C4-2B (cell line): ENCODE results near the gene DYRK1A.

Source experiments
- H3K27ac ChIP-seq: fragments of 450-650 bp; 2 replicates; pipeline ENCODE4 v1.5.1; 2017
- CTCF ChIP-seq: fragments of 450-650 bp; conservative IDR thresholded peaks from 2 replicates; pipeline ENCODE4 v1.5.1; 2017; ENCODE audit warnings: mild to moderate bottlenecking
- ZFX ChIP-seq: fragments of 450-650 bp; IDR thresholded peaks from 2 replicates; pipeline ENCODE4 v1.6.1; 2017

DYRK1A gene

DNA sequence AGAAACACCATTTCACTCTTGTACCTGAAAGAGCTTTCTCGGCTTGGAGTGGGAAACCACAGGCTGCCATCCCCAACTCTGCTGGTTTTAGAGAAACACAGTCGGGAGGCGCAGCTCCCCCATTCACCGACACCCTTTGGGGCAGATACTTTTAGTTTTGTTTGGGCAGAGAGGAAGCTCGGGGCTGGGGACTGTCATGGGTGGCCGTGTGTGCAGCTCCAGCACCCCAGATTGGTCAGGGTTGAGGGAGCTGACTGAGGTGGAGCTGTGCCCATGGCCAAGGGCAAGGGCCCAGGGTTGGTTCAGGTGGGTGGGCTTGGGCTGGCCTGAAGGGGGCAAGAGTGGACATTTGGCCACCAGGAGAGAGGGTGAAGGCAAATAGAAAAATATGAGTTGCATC lies 163.1 kb downstream of the DYRK1A start:
- no peak overlapping the region for H3K27ac ChIP-seq
- no peak for TF ChIP-seq ZFX
- no peak for TF ChIP-seq CTCF

DNA sequence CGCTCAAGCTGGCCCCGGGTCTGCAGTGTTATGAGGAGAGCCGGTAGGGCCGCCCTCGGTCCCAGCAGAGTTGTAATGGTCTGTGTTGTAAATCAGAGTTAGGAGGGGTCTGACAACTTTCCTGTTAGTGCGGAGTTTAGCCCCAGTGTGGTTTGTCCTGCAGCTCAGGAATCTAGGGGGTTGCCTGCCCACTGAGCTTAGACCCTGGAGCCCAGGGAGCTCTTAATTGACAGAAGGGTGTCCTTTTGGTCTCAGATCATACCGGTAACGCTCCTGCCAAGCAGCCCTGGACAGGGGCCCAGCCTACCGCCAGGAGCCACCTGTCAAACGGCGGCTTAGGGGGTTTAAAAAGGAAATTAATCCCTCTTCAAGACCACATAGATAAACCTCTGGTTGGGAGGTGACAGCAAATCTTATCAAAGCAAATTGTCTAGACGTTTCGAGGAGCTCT lies 164.4 kb downstream of the DYRK1A start:
- no peak overlapping the region for H3K27ac ChIP-seq
- TF ChIP-seq CTCF (no peak), ZFX (no peak)

DNA sequence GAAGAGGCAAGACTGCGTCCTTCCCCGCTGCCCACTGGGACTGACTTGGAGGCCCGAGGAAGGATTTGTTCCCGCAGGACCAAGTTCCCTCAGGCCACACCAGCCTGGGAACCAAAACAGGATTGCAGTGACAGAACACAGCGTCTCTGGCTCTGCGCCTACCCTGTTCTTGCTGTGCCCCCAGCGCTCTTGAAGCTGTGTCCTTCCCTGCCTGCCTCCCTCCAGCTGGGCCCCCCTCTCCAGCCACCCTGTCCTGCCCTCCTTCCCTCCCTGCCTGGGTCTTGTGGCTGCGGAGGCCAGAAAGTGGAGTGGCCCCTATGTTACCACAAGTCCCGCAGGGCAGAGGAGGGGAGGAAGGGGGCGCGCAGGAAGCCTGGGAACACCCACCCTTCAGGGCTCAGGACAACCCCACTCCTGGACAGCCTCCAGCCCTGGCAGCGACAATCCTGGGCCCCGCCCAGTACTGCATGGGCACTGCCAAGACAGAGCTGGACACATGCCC lies 164.9 kb downstream of the DYRK1A start:
- no peak for TF ChIP-seq CTCF
- TF ChIP-seq ZFX = no peak
- H3K27ac ChIP-seq = no peak overlapping the region

DNA sequence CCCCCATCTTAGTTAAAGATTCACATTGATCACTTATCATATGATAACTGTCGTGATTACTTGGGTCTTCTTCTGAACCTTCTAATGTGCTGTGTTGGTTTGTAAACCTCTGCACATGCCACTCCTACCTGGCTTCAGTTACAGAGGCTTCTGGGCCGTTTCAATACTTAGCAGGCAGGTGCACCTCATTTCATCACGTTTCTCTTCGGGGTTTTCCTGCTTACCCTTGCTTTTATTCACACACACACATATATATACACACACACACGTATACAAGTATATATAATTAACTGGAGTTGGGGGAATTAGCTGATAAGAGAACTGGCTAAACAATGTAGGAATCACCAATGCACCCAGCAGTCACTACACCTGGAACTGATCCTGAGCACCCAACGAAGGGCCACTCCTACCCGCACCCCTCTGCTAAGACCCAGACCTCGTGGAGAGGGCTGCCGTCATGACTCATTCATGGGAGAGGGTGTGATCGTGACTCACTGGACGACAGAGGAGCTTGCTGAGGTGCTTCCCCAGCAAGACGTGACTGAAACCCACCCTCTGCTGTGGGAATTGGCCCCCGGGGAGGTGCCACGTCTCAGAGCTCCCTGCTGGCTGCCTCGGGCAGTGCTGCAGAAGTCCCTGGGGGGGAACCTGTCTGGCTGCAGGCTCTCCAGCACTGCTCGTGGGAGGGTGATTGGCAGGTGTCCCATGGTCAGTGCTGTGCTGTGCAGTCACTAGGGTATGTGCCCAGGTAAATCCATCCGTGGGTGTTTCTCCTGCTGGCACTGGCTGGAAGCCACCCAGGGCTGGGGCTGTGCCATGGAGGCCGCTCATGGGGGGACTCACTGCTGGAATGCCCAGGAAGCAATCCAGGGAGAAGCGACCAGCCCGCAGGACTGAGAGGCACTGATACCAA lies 166.6 kb downstream of the DYRK1A start:
- no peak overlapping the region for H3K27ac ChIP-seq
- TF ChIP-seq ZFX (no peak), CTCF (no peak; the same call in 1 of the 2 replicates)

DNA sequence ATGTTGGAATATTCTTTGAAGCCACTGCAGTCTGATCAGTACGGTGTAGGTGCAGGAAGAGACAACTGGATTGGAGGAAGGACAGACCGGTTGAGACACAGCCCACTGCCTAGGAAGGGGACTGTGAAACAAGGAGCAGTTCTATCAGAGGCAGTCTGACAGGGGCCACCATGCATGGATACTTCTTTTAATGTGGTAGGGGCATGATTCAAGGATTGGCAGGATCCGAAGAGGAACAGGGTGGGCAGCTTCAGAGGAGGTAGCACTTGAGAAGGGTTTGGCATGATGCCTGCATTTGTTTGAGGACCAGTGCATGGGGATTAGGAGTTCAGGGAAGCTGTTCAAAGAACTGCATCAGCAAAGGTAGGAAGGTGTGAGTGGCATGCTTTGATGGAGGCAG lies 167.9 kb downstream of the DYRK1A start:
- TF ChIP-seq ZFX = no peak
- TF ChIP-seq CTCF = no peak
- H3K27ac ChIP-seq = no peak overlapping the region

DNA sequence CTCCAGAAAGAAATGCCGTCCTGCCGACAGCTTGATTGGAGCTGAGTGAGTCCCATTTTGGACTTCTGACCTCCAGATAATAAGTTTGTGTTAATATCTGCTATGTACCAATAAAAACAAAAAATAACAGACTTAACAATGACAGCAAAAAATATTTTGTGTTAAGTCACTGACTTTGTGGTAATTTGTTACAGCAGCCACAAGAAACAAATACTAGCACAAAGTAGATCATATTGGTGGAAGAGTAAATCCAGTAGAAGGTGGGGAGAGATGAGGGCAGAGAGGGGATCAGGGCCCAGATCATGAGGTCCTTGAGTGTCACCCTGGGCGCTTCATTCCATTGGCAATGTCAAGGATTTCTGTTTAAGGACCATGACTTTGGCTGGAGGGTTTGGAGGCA lies 168.6 kb downstream of the DYRK1A start:
- TF ChIP-seq ZFX (no peak), CTCF (no peak)
- H3K27ac ChIP-seq = no peak overlapping the region

- H3K27ac ChIP-seq = no peak overlapping the region
- TF ChIP-seq CTCF (no peak), ZFX (no peak)
Observed at GRCh38 chr21:37535672-37536071, 169.1 kb downstream of the DYRK1A start.
